Upper lobe of right lung (tissue), 1 donor: Measurements from ENCODE around the gene MTHFSD. TPM values are rescaled to one million over a fixed set of nuclear protein-coding genes. Genes with fewer than 3 reads are reported as not detected.
A peak's percentile ranks its signal among the peaks of the same experiment; 100 is the strongest.

Experiments
- ATAC-seq: fragments of 200-7000 bp; cut with Tn5 transposase; one replicate; pipeline ENCODE4 v1.9.1; 2020; ENCODE audit warnings: mild to moderate bottlenecking, moderate library complexity
- DNase-seq: peaks from one replicate; pipeline ENCODE4 v3.0.0-alpha.2; 2020
- H3K27ac ChIP-seq: fragments of 200-600 bp; one replicate; pipeline ENCODE4 v1.8.0; 2022
- H3K27me3 ChIP-seq: fragments of 200-600 bp; one replicate; pipeline ENCODE4 v1.8.0; 2022; ENCODE audit warnings: mild to moderate bottlenecking
- H3K36me3 ChIP-seq: fragments of 200-600 bp; one replicate; pipeline ENCODE4 v1.8.0; 2022
- H3K4me1 ChIP-seq: fragments of 200-600 bp; one replicate; pipeline ENCODE4 v1.8.0; 2022
- H3K4me3 ChIP-seq: fragments of 200-600 bp; one replicate; pipeline ENCODE4 v1.8.0; 2022; ENCODE audit warnings: mild to moderate bottlenecking
- H3K9me3 ChIP-seq: fragments of 200-600 bp; one replicate; pipeline ENCODE4 v1.8.0; 2022
- intact Hi-C: fragments of 100-400 bp; cut with DNase I; formaldehyde crosslinking; loops from one replicate; pipeline ENCODE4 v1.11.0; 2022
- total RNA-seq: library from RNA; stranded (reverse); fragmentation: NEBNext Ultra II Directional; extraction: Animal tissue kit (Norgen Biotek cat#: 25700); gene quantifications from one replicate; pipeline ENCODE4 v1.2.1, GENCODE V29; 2021
- TF ChIP-seq, protein P1 (sequence below): fragments of 200-600 bp; IDR thresholded peaks from one replicate; pipeline ENCODE4 v1.8.0; 2022; ENCODE audit warnings: antibody characterized with exemption
- donor health status: DM: no; HTN: yes; CAD: no; lungs with severe emphysema.

The MTHFSD gene
- total RNA-seq, 1 donor from 2014 or later: 18.7 TPM

DNA sequence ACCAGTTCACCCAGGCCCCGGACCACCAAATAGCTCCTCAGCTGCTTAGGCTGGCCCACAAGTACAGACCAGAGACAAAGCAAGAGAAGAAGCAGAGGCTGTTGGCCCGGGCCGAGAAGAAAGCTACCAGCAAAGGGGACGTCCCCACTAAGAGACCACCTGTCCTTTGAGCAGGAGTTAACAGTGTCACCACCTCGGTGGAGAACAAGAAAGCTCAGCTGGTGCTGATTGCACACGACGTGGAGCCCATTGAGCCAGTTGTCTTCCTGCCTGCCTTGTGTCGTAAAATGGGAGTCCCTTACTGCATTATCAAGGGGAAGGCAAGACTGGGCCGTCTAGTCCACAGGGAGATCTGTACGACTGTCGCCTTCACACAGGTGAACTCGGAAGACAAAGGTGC, 29.3 kb downstream of the MTHFSD start:
- ATAC-seq (no peak), DNase-seq (peak; percentile 17)
- Histone ChIP-seq H3K9me3 (no peaks in the 10 kb centered on the region), H3K27me3 (peaks cover 14% of the 10 kb centered on the region), H3K4me3 (no peak overlapping the region), H3K4me1 (no peaks in the 10 kb centered on the region), H3K36me3 (no peaks in the 10 kb centered on the region), H3K27ac (no peak overlapping the region)
- TF ChIP-seq, protein P1, sequence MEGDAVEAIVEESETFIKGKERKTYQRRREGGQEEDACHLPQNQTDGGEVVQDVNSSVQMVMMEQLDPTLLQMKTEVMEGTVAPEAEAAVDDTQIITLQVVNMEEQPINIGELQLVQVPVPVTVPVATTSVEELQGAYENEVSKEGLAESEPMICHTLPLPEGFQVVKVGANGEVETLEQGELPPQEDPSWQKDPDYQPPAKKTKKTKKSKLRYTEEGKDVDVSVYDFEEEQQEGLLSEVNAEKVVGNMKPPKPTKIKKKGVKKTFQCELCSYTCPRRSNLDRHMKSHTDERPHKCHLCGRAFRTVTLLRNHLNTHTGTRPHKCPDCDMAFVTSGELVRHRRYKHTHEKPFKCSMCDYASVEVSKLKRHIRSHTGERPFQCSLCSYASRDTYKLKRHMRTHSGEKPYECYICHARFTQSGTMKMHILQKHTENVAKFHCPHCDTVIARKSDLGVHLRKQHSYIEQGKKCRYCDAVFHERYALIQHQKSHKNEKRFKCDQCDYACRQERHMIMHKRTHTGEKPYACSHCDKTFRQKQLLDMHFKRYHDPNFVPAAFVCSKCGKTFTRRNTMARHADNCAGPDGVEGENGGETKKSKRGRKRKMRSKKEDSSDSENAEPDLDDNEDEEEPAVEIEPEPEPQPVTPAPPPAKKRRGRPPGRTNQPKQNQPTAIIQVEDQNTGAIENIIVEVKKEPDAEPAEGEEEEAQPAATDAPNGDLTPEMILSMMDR: no peak
- intact Hi-C loops: loop anchor here (10.0 kb wide), 1 partner anchor 701 kb away; no protein-coding TSS in a partner anchor

DNA sequence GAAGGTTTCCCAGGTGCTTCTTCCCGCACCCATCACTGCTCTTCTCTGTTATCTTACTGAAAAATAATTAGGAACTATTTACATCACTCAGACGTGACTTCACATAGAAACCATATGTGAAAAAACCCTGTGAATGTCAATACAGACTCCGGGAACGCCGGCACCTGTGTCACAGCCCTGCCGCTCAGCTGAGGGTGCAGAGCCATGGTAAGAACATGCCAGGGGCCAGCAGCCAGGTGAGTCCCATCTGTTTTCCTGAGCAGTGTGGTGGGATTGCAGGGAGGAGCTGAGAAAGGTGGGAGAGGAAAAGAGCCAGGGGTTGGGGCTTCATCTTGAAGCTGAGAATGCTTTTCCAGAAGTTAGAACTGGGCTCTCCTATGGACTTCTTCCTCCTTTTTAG, 31.0 kb downstream of the MTHFSD start:
- ATAC-seq: no peak
- intact Hi-C loops: loop anchor here (10.0 kb wide), 1 partner anchor 699 kb away; no protein-coding TSS in a partner anchor

DNA sequence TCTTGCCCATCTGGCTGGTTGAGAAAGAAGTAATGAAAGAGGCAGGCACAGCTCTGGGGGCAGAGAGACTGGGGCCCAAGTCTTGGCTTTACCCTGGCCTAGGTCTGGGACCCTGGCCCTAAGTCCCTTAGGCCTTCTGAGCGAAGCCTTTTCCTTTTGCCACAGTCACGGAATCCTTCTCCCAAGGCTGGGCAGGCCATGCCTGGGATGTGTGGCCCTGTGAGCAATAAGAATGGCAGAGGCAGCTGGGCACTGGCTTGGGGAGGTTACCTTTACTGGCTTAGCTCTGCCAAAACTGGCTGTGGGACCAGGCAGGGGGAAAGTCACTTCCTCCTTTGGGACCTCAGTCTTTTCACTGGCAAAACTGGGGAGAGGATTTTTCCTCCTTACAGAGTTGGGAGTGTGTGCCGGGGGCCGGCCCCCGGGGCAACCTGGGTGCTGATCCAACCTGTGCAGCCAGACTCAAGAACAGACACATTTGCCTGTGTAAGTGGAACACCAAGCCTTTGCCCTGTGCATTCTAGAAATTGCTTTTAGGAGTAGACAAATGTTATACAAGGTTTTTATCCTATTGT, 31.8 kb downstream of the MTHFSD start:
- intact Hi-C loops: loop anchor here (10.0 kb wide), 1 partner anchor 698 kb away; no protein-coding TSS in a partner anchor
- H3K36me3 ChIP-seq: no peaks in the 10 kb centered on the region
- ATAC-seq: no peak

More for the DNA sequence above, 31.0 kb downstream of the MTHFSD start:
- Histone ChIP-seq H3K4me1 (no peaks in the 10 kb centered on the region), H3K36me3 (no peaks in the 10 kb centered on the region), H3K9me3 (no peaks in the 10 kb centered on the region), H3K27ac (no peak overlapping the region), H3K27me3 (peaks cover 28% of the 10 kb centered on the region), H3K4me3 (no peak overlapping the region)
- DNase-seq: peak; percentile 53
- TF ChIP-seq, protein P1: no peak

DNA sequence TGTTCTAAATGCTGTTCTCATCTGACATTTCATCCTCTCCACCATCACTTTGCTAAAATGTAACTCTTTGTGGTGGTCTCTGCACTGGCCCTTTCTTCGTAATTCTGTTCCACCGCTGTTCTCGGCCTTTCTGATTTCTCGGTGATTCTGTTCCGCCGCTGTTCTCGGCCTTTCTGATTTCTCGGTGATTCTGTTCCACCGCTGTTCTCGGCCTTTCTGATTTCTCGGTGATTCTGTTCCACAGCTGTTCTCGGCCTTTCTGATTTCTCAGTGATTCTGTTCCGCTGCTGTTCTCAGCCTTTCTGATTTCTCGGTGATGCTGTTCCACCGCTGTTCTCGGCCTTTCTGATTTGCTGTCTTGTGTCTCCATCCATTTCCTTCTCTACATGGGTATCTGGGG, 32.4 kb downstream of the MTHFSD start:
- intact Hi-C loops: loop anchor here (10.0 kb wide), 1 partner anchor 698 kb away; no protein-coding TSS in a partner anchor
- Histone ChIP-seq H3K4me3 (no peak overlapping the region), H3K27me3 (peaks cover 39% of the 10 kb centered on the region), H3K4me1 (no peaks in the 10 kb centered on the region), H3K9me3 (no peaks in the 10 kb centered on the region), H3K27ac (no peak overlapping the region), H3K36me3 (no peaks in the 10 kb centered on the region)
- DNase-seq (no peak), ATAC-seq (no peak)
- TF ChIP-seq, protein P1: no peak

More for the DNA sequence above, 31.8 kb downstream of the MTHFSD start:
- TF ChIP-seq, protein P1: no peak
- peak; percentile 44 for DNase-seq
- no peaks in the 10 kb centered on the region for H3K4me1 ChIP-seq
- no peaks in the 10 kb centered on the region for H3K9me3 ChIP-seq
- no peak overlapping the region for H3K4me3 ChIP-seq
- no peak overlapping the region for H3K27ac ChIP-seq
- H3K27me3 ChIP-seq: peaks cover 35% of the 10 kb centered on the region

DNA sequence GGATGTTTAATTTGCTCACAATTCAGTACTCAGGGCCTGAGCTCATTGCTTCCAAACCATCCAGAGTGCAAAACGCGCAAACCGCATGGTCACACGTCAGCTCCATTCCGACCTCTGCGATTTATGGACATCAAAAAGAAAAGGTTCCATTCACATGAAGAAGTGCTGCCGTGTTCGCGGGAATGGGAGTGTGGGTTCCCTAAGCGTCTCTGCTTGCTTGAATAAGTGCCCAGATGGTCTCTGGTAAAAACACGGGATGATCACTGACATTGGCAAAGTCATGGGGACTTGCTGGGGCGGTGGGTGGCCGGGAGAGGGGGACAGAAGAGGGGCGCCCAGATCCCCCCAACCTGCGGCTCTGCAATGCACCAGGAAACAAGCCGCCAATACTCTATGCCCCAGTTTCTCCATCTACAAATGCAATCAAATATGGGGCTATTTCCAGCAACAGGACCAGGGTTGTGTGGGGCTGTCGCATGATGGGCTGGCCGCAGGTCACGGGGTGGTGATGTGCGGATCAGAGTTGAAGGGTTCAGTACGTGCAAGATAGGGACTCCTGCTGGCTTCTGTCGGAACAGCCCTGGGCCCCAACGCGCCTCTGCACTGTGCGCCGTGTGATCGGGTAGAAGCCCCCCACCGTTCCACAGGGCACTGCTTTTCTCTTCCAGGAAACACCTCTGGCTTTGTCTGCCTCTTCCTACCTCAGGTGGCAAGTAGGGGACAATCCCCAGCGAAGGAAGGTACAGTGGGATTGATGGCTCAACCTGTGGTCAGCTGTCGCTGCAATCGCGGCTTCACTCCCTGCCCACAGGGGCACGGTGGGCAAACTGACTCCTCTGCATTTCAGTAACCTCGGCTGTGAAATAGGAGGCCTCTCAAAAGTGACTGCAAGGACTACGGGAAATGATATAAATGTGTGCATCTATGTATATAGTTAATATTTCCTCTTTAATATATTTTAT, 33.5 kb downstream of the MTHFSD start:
- ATAC-seq (no peak), DNase-seq (no peak)
- Histone ChIP-seq H3K9me3 (no peaks in the 10 kb centered on the region), H3K4me3 (no peak overlapping the region), H3K27me3 (peaks cover 44% of the 10 kb centered on the region), H3K27ac (no peak overlapping the region), H3K4me1 (no peaks in the 10 kb centered on the region), H3K36me3 (no peaks in the 10 kb centered on the region)
- TF ChIP-seq, protein P1: no peak
- intact Hi-C loops: loop anchor here (10.0 kb wide), 1 partner anchor 697 kb away; no protein-coding TSS in a partner anchor
